HG03066 (cell line): ENCODE results near the gene RPH3AL.
"Not testable (repeated sequence)": the region's sequence is repeated elsewhere in the genome, so short reads cannot be mapped to it uniquely, and the experiment has no call there.

Experiments used
- ATAC-seq: cut with Tn5 transposase; IDR thresholded peaks from one replicate; pipeline ENCODE4 v1.9.1; 2021; ENCODE audit warnings: low read depth; ENCODE audit not compliant: unreplicated experiment

Gene RPH3AL

DNA sequence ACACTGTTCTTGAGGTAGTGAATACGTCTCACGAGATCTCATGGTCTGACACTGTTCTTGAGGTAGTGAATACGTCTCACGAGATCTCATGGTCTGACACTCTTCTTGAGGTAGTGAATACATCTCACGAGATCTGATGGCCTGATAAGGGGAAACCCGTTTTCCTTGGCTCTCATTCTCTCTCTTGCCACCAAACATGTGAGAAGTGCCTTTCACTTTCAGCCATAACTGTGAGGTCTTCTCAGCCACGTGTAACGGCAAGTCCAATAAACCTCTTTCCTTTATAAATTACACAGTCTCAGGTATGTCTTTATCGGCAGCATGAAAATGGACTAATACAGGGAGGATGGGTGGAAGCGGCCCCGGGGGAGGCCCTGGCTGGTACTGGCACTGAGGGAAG is 184.0 kb downstream of the RPH3AL start:
- not testable (repeated sequence) for ATAC-seq

DNA sequence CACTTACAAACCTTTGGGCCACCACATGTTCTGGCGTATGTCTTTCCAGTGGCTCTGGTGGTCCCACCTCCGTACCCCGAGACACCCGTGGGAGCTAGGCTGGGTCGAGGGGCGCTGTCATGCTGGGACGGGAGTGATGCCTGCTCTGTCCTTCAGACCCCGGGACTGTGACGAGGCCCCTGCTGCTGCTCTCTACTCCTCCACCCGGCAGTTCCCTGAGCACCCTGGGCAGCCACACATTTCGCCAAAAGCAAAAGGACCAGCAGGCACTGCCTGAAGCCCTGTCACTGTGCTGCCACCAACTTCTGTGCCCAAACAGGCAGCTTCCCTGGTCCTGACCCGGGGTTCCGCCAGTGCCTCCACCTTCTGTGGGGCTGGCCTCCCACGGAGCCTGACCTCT is 186.7 kb downstream of the RPH3AL start:
- no peak for ATAC-seq

DNA sequence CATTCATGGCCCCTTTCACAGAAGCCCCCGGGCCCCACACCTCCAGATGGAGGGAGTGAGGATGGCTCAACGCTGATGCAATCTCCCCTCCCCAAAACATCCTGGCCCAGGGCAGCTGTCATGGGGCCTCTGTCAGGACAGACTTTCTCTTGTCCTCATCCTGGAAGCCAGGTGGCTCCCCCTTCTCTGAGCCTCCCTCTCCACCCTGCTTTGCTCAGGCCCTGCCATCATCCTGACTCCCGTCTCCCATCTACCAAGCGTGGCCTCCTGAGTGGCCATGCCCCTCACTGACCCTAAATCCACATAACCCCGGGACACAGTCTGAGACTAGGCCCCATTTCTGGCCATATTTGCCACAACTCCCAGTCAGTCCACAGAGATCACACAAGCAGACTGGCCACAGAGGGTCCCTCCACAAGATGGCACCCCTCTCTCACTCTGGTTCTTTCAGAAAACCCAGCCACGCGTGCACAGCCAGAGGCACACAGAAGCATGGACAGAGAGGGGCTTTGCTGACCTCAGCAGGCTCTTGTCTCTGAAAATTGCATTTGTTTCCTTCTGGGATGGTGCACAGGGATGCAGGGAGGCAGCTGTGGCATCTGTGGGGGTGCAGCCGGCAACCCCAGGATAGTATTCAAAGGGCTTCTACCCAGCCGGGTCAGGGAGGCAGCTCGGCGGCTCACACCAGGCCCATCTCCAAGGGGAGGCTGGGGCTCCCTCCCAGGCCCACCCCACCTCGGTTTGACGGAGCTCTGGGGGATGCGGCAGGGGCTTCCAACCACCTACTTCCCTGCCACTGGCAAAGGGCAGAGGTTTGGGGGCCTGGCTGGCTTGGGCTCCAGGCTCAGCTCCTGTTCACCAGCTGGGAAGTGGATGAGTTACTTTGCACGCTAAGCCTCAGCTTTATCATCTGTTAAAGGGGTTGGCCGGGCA is 188.0 kb downstream of the RPH3AL start:
- ATAC-seq = no peak

DNA sequence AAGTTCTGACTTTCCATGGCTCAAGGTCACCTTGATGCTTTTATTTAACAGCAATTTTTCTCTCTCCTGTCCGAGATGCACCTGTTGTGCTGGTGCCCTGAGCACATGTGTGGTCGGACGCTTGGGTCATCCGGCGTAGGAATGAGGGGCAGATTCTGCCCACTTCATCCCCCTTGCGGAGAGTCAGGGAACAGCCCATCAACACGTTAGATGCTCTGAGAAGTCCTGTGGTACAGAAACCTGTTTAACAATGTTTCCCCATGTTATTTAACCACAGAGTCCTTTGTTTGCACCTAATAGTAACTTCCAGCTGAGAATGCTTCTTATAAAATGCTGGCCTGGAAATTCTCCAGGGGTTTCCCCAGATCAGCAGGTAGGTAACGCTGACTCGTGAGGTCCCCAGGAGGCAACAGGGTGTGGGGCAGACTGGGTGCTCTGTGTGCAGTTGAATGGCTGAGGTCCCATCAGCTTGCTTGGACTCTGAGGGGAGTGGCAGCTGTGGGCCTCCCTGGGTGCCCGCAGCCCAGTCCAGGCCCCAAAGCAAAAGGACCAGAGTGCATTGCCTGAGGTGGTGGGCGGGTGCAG is 189.0 kb downstream of the RPH3AL start:
- ATAC-seq = no peak

DNA sequence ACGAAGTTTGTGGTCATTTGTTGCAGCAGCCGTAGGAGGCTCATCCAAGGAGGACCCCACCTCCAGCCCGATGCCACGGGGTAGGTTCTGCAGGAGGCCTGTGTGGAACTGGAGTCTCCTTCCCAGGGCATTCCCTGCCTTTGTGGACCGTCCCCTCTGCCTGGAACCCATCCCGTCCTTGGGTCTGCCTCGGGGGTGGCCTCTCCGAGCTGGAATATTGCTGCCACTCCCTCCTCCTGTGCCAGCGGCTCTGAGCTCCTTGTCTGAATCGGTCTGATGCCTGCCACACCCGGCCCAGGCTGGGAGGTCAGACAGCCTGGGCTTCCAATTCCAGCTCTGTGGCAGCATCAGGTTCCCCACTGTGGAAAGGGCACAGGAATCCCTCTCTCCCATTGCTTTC is 189.9 kb downstream of the RPH3AL start:
- no peak for ATAC-seq
